K562 (cell line): Measurements from ENCODE around the gene RPL38. TPM values are rescaled to one million over a fixed set of nuclear protein-coding genes. Genes with fewer than 3 reads are reported as not detected.

Experiments
- E2F3 ChIP-seq: fragments of 250-450 bp; sonication (Bioruptor Pico); IDR thresholded peaks from 2 replicates; pipeline ENCODE4 v1.4.0; 2020; ENCODE audit warnings: mild to moderate bottlenecking
- GTF2B ChIP-seq: IDR thresholded peaks from 2 replicates; pipeline ENCODE4 v1.6.1; 2011; ENCODE audit not compliant: insufficient read length; ENCODE audit errors: extremely low read depth
- HDAC8 ChIP-seq: fragments of 450-650 bp; IDR thresholded peaks from 2 replicates; pipeline ENCODE4 v1.6.1; 2016; ENCODE audit warnings: mild to moderate bottlenecking, missing genetic modification characterization, moderate library complexity, missing compliant biosample characterization
- HINFP ChIP-seq: fragments of 450-650 bp; conservative IDR thresholded peaks from 2 replicates; pipeline ENCODE4 v1.6.1; 2016; ENCODE audit warnings: missing genetic modification characterization, low read depth, mild to moderate bottlenecking, control low read depth, missing compliant biosample characterization
- HLTF ChIP-seq: fragments of 450-650 bp; IDR thresholded peaks from 2 replicates; pipeline ENCODE4 v1.6.1; 2016
- NFYB ChIP-seq: IDR thresholded peaks from 2 replicates; pipeline ENCODE4 v1.6.1; 2011; ENCODE audit warnings: mild to moderate bottlenecking, moderate library complexity; ENCODE audit not compliant: insufficient read length; ENCODE audit errors: extremely low read depth
- PTBP1 ChIP-seq: fragments of 200-400 bp; formaldehyde crosslinking; IDR thresholded peaks from 2 replicates; pipeline ENCODE4 v1.6.1; 2017; ENCODE audit warnings: low read depth, low read length
- SIN3B ChIP-seq: fragments of 450-650 bp; IDR thresholded peaks from 2 replicates; pipeline ENCODE4 v1.6.1; 2017; ENCODE audit warnings: low read depth, mild to moderate bottlenecking, moderate library complexity
- THAP7 ChIP-seq: fragments of 250-450 bp; sonication (Bioruptor Pico); IDR thresholded peaks from 2 replicates; pipeline ENCODE4 v1.5.0; 2021
- ZBTB40 ChIP-seq, 2 experiments: fragments of 450-650 bp in 1 of 2; sonication (generic) in 1 of 2; formaldehyde crosslinking in 1 of 2; IDR thresholded peaks; 2 replicates each; pipeline versions ENCODE4 v1.7.1 to v1.9.0; 2016 to 2022; ENCODE audit warnings: inconsistent platforms in 1 of 2, mild to moderate bottlenecking in 1 of 2, missing genetic modification reagents in 1 of 2
- polyA plus RNA-seq, 8 experiments: library from polyadenylated mRNA; depleted of rRNA in 4 of 8; stranded (reverse) in 5 of 8; unstranded in 3 of 8; fragments of >200 nt; fragmentation: Nextera tagmentation in 2 of 8; fragmentation: Illumina TruSeq in 1 of 8; extraction: Ambion mirVana in 2 of 8; extraction: Trizol in 1 of 8; gene quantifications; 2 replicates each; pipeline versions ENCODE4 v1.2.1 to v1.2.3, GENCODE V29; 2011 to 2014; ENCODE audit warnings: inconsistent platforms in 1 of 8, missing spikeins in 1 of 8
- total RNA-seq, 7 experiments: library from RNA; depleted of rRNA in 6 of 7; stranded (reverse); fragments of >200 nt in 6 of 7; fragmentation: Illumina TruSeq in 2 of 7; extraction: Trizol in 2 of 7; gene quantifications; 2 replicates each; pipeline versions ENCODE4 v1.2.1 to v1.2.3, GENCODE V29; 2011 to 2021; ENCODE audit warnings: low replicate concordance in 1 of 7

RPL38 gene
- total and polyA plus RNA-seq, 9 of the 15 experiments (the other 6 are each of a cell fraction or from before 2014, with no cell fraction given): 1,224 to 3,864 (median 1,939) TPM

- TF ChIP-seq ZBTB40 (IDR thresholded peaks at IDR 0.05): no peak
- TF ChIP-seq ZBTB40 (CRISPR knock-in tag; IDR thresholded peaks at IDR 0.05): peak; percentile 18; the same call in 1 of the 2 replicates
- no peak for TF ChIP-seq PTBP1
- no peak for TF ChIP-seq HDAC8 (tag)
- TF ChIP-seq SIN3B: no peak
- no peak for TF ChIP-seq NFYB
- no peak for TF ChIP-seq THAP7 (CRISPR knock-in tag)
- TF ChIP-seq HINFP (tag): no peak
- TF ChIP-seq E2F3 (CRISPR knock-in tag): no peak
- TF ChIP-seq GTF2B: no peak
- TF ChIP-seq HLTF: no peak
Observed at GRCh38 chr17:74210191-74211140, 7.0 kb downstream of the RPL38 start (continued).
